ENCODE data around the gene NUP133. TPM values are rescaled to one million over a fixed set of nuclear protein-coding genes. Genes with fewer than 3 reads are reported as not detected.
"Not testable (repeated sequence)": the region's sequence is repeated elsewhere in the genome, so short reads cannot be mapped to it uniquely, and the experiment has no call there.

Gene NUP133
- total and polyA plus RNA-seq, 10 donors = 15.3 to 42.8 (median 34.7) TPM

DNA sequence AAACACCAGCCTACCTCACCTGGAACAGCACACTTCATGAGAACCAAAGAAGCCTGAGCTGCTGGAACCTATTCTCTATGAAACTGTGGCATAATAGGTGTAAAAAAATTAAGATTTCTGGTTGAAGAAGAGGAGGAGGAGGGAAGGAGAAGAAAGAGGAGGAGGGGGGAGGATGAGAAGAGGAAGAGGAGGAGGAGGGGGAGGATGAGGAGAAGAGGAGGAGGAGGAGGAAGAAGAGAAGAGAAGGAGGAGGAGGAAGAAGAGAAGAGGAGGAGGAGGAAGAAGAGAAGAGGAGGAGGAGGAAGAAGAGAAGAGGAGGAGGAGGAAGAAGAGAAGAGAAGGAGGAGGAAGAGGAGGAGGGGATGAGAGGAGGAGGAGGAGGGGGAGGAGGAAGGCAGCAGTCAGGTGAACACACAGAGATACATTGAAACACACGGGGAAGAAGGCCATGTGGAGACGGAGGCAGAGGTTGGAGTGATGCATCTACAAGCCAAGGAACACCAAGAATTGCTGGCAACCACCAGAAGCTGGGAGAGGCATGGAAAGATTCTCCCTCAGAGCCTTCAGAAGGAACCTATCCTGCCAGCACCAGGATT is 82.5 kb downstream of the NUP133 start:
- H3K36me3 ChIP-seq = no peaks in the 10 kb centered on the region
- H3K4me3 ChIP-seq = no peak overlapping the region
- peaks cover 0 to 3% (median 1%) of the 10 kb centered on the region in 6 donors for H3K4me1 ChIP-seq
- 68 to 87% (median 74%) methylated on average over 2 of the region's 2 CpGs for WGBS, 5 donors
- no peak for DNase-seq
- H3K9me3 ChIP-seq = peaks cover 0 to 20% (median 17%) of the 10 kb centered on the region in 8 donors
- intact Hi-C loops (cut with DNase I; ENCODE audit: low total_unique reads) = no loop called here
- H3K27ac ChIP-seq = no peak overlapping the region
- TF ChIP-seq POLR2AphosphoS5 (IDR thresholded peaks at IDR 0.05) (no peak), CTCF (IDR thresholded peaks at IDR 0.05 in 8 of 11, conservative IDR thresholded peaks at IDR 0.05 in 3 of 11) (no peak), POLR2A (IDR thresholded peaks at IDR 0.05) (no peak)
- peaks cover 0 to 81% (median 37%) of the 10 kb centered on the region in 7 donors for H3K27me3 ChIP-seq (replicated peaks in 1 of 7)

DNA sequence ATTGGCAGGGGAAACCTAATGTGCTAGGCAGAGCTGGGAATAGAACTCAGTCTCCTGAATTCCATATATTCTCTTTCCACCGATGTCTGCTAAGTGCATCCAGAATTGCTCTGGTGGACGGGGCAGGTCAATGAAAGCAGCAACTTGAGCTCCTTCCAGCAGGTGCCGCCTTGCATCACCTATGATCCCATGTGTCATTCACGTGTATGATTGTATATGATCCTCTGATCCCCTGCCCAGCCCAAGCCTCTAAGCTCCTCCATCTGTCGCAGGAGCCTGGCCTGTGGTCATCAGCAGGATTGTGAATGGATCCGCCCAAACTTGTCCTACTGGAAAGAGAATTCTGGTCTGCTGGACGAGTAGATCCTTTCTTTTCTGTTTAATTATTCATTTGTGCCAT is 87.4 kb downstream of the NUP133 start:
- H3K9me3 ChIP-seq = peaks cover 0 to 20% (median 17%) of the 10 kb centered on the region in 8 donors
- intact Hi-C loops (cut with DNase I; ENCODE audit: low total_unique reads) = no loop called here
- DNase-seq = no peak
- no peaks in the 10 kb centered on the region for H3K4me1 ChIP-seq
- H3K27me3 ChIP-seq (replicated peaks in 1 of 7) = peaks cover 0 to 45% (median 0%) of the 10 kb centered on the region in 7 donors
- H3K36me3 ChIP-seq = no peaks in the 10 kb centered on the region
- no peak overlapping the region for H3K4me3 ChIP-seq
- no peak overlapping the region for H3K27ac ChIP-seq
- TF ChIP-seq POLR2AphosphoS5 (IDR thresholded peaks at IDR 0.05) (no peak), CTCF (IDR thresholded peaks at IDR 0.05 in 8 of 11, conservative IDR thresholded peaks at IDR 0.05 in 3 of 11) (no peak), POLR2A (IDR thresholded peaks at IDR 0.05) (no peak)
- WGBS, 5 donors = 76 to 82% (median 78%) methylated on average over 7 of the region's 7 CpGs

- WGBS, 5 donors = 91 to 94% (median 93%) methylated on average over 10 to 11 of the region's 11 CpGs
- H3K4me3 ChIP-seq = no peak overlapping the region
- intact Hi-C loops (cut with DNase I; ENCODE audit: low total_unique reads) = no loop called here
Observed at GRCh38 chr1:229420224-229420623, 87.9 kb downstream of the NUP133 start.

DNA sequence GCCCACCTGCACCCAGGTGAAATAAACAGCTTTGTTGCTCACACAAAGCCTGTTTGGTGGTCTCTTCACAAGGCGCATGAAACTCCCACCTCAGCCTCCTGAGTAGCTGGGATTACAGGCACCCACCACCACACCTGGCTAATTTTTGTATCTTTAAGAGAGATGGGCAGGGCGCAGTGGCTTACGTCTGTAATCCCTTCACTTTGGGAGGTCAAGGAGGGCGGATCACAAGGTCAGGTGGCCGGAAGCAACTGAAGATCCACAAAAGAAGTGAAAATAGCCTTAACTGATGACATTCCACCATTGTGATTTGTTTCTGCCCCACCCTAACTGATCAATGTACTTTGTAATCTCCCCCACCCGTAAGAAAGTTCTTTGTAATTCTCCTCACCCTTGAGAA is 89.6 kb downstream of the NUP133 start:
- H3K9me3 ChIP-seq; H3K4me1 ChIP-seq; H3K27ac ChIP-seq; H3K4me3 ChIP-seq; intact Hi-C loops (cut with DNase I; ENCODE audit: low total_unique reads); H3K36me3 ChIP-seq; DNase-seq: not testable (repeated sequence)
- peaks cover 0 to 28% (median 0%) of the 10 kb centered on the region in 7 donors for H3K27me3 ChIP-seq (replicated peaks in 1 of 7)
- 71 to 87% (median 81%) methylated on average over 6 of the region's 6 CpGs for whole genome bisulfite sequencing, 5 donors

More at GRCh38 chr1:229420224-229420623, 87.9 kb downstream of the NUP133 start:
- peaks cover 0 to 20% (median 17%) of the 10 kb centered on the region in 8 donors for H3K9me3 ChIP-seq
- no peak overlapping the region for H3K27ac ChIP-seq
- TF ChIP-seq POLR2A (IDR thresholded peaks at IDR 0.05) (no peak), CTCF (IDR thresholded peaks at IDR 0.05 in 8 of 11, conservative IDR thresholded peaks at IDR 0.05 in 3 of 11) (no peak), POLR2AphosphoS5 (IDR thresholded peaks at IDR 0.05) (no peak)
- DNase-seq = no peak
- peaks cover 0 to 43% (median 0%) of the 10 kb centered on the region in 7 donors for H3K27me3 ChIP-seq (replicated peaks in 1 of 7)
- H3K4me1 ChIP-seq = no peaks in the 10 kb centered on the region
- H3K36me3 ChIP-seq = no peaks in the 10 kb centered on the region

GRCh38 chr1:229412810-229413209 is 95.3 kb downstream of the NUP133 start:
- H3K27ac ChIP-seq; H3K9me3 ChIP-seq; DNase-seq; H3K36me3 ChIP-seq; H3K4me3 ChIP-seq; intact Hi-C loops (cut with DNase I; ENCODE audit: low total_unique reads): not testable (repeated sequence)
- 80 to 95% (median 84%) methylated on average over 5 of the region's 5 CpGs for WGBS, 5 donors
- Histone ChIP-seq H3K4me1 (peaks cover 0 to 18% (median 10%) of the 10 kb centered on the region in 6 donors), H3K27me3 (replicated peaks in 1 of 7) (peaks cover 0 to 50% (median 31%) of the 10 kb centered on the region in 7 donors)
